Lower leg skin (tissue), 4 donors: ENCODE results near the gene PSKH1. TPM values are rescaled to one million over a fixed set of nuclear protein-coding genes. Genes with fewer than 3 reads are reported as not detected.

Experiments used
- DNase-seq, 2 donors: peaks; one replicate each; pipeline ENCODE4 v3.0.0-alpha.2; 2019; ENCODE audit warnings: low spot score in 2 of 2
- H3K4me3 ChIP-seq: fragments of 200-600 bp; sonication (generic); 2 replicates; pipeline ENCODE4 v1.5.1; 2017; ENCODE audit warnings: mild to moderate bottlenecking, low read depth; ENCODE audit not compliant: poor library complexity, severe bottlenecking
- POLR2A ChIP-seq, 2 donors: fragments of 450-650 bp; IDR thresholded peaks; one replicate each; pipeline ENCODE4 v1.6.1; 2016 to 2017; ENCODE audit warnings: antibody characterized with exemption in 2 of 2, mild to moderate bottlenecking in 1 of 2, moderate library complexity in 1 of 2
- WGBS, 2 donors: methylation state at CpG; one replicate each; pipeline ENCODE4 v1.1.5; 2018; 5-methylcytosine and 5-hydroxymethylcytosine counted together
- intact Hi-C: fragments of 100-400 bp; cut with DNase I; formaldehyde crosslinking; loops from one replicate; pipeline ENCODE4 v1.15.0; 2023; ENCODE audit warnings: low total_unique reads
- total RNA-seq, 4 donors: library from RNA; depleted of rRNA; stranded (reverse); fragments of >200 nt; gene quantifications; one replicate each; pipeline ENCODE4 v1.1.0, GENCODE V29; 2016
- TF ChIP-seq, protein P1 (sequence below), 3 donors: fragments of 450-650 bp; IDR thresholded peaks; one replicate each; pipeline ENCODE4 v1.5.1; 2016; ENCODE audit warnings: antibody characterized with exemption in 3 of 3, mild to moderate bottlenecking in 3 of 3, moderate library complexity in 2 of 3

The PSKH1 gene
- total RNA-seq, 4 donors from 2014 or later: 11.1 to 17.9 (median 14.4) TPM

DNA sequence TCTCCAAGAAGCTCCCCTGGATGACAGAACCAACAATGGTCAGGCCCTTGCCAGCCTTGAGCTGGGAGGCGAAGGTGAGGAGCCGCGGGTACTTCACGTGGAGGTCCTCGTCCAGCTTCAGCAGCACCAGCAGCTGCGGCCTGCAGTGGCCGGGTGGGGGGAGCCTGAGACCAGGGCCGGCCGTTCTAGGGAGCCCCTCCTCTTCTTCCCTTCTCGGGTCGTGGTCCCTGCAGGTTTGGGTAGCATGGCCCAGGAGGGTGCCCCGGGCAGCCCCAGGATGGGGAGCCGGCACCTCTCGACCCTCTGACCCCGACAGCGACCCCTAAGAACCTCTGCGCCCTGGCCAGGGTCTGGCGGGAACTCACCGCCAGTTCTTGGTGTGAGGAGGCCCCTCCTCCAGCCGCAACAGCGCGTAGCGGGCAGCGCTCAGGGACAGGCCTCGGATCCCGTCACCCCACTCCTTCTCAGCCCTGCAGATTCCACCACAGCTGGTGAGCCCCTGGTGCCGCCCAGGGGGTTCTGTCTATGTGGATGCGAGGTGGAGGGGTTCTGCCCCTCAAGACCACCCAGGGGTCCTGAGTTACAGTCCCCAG, 54.0 kb downstream of the PSKH1 start:
- TF ChIP-seq, protein P1, sequence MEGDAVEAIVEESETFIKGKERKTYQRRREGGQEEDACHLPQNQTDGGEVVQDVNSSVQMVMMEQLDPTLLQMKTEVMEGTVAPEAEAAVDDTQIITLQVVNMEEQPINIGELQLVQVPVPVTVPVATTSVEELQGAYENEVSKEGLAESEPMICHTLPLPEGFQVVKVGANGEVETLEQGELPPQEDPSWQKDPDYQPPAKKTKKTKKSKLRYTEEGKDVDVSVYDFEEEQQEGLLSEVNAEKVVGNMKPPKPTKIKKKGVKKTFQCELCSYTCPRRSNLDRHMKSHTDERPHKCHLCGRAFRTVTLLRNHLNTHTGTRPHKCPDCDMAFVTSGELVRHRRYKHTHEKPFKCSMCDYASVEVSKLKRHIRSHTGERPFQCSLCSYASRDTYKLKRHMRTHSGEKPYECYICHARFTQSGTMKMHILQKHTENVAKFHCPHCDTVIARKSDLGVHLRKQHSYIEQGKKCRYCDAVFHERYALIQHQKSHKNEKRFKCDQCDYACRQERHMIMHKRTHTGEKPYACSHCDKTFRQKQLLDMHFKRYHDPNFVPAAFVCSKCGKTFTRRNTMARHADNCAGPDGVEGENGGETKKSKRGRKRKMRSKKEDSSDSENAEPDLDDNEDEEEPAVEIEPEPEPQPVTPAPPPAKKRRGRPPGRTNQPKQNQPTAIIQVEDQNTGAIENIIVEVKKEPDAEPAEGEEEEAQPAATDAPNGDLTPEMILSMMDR (IDR thresholded peaks at IDR 0.05): no peak
- TF ChIP-seq POLR2A (IDR thresholded peaks at IDR 0.05): no peak
- no peak for DNase-seq
- intact Hi-C loops: no loop called here
- no peak overlapping the region for H3K4me3 ChIP-seq
- WGBS, 2 donors: 92 to 93% methylated on average over 23 to 28 of the region's 28 CpGs

DNA sequence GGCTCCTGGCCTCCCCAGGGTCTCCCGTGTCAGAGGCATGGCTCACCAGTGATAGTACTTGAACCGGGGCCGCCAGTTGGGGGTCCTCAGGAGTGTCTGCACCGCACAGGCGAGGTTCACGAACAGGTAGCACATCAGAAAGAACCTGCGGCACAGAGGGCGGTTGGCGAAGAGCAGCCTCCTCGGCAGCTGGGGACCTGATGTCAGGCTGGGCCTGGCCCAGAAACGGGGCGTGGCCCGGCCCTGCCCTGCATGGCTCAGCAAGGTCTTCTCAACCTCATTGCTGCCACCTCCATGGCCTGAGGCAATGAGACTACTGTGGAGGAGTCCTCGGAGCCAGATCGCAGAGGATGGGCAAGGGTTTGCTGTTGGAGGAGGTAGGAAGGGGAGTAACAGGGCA, 55.0 kb downstream of the PSKH1 start:
- DNase-seq: no peak
- TF ChIP-seq POLR2A (IDR thresholded peaks at IDR 0.05): no peak
- TF ChIP-seq, protein P1 (IDR thresholded peaks at IDR 0.05): no peak
- no peak overlapping the region for H3K4me3 ChIP-seq
- 70 to 77% methylated on average over 15 of the region's 15 CpGs for WGBS, 2 donors
- intact Hi-C loops: no loop called here

DNA sequence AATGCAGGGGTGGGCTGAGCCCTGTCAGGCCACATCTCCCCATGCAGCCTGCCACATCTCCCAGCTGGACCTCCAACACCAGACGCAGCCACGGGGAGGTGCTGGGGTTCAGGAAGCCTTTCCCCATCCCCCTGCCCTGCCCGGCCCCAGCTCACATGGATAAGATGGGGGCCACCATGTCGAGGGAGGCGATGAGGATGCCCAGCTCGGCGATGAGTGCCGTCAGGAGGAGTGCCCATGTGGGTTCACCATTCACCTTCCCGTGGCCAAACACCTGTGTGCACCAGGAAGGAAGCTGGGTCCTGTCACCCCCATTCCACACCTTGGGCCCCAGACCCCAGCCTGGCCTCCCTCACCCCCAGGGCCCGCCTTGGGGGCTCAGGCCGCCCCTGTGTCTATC, 56.6 kb downstream of the PSKH1 start:
- intact Hi-C loops: no loop called here
- no peak for DNase-seq
- 91 to 92% methylated on average over 11 of the region's 11 CpGs for WGBS, 2 donors
- TF ChIP-seq, protein P1 (IDR thresholded peaks at IDR 0.05): no peak
- no peak for TF ChIP-seq POLR2A (IDR thresholded peaks at IDR 0.05)
- no peak overlapping the region for H3K4me3 ChIP-seq

DNA sequence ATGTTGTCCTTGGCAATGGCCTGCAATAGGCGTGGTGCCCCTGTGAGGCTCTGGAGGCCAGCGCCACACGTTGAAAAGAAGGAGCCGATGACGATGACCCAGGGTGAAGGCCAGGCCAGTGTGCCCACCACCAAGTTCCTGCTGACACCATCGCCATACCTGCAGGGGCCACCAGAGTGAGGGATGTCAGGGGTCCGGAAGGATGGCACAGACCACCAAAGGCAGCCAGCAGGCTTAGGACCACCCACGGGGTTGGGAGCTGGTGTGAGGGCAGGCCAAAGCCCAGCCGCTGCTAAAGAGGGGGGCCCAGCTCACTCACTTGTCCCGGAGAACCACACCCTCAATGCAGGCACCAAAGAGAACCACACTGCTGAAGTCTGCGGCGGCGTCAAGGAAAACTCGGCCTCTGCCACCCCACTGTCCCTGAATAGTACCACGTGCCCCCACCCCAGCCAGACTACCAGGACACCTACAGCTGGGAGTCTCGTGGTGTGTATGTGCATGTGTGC, 57.3 kb downstream of the PSKH1 start:
- TF ChIP-seq POLR2A (IDR thresholded peaks at IDR 0.05): no peak
- TF ChIP-seq, protein P1 (IDR thresholded peaks at IDR 0.05): no peak
- DNase-seq: no peak
- intact Hi-C loops: no loop called here
- H3K4me3 ChIP-seq: no peak overlapping the region
- 87 to 89% methylated on average over 15 to 16 of the region's 16 CpGs for WGBS, 2 donors

DNA sequence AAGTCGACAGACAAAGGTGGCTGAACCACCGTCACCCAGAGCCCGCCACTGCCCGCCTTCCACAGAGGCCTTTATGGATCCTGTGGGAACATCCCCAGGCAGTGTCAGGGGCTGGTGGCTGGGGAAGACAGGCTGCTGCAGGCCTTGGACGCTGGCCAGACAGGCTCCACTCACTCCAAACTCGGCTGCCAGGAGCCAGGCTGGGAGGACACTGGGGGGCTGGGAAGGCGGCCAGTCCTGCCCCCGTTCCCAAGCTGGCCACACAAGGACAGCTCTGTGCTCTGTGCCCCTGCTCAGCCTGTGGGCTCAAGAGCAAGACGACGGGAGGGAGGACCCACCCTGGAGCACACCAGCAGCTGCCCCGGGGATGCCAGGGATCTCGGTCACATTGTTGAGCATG, 58.4 kb downstream of the PSKH1 start:
- DNase-seq: no peak
- 66 to 68% methylated on average over 10 to 12 of the region's 12 CpGs for WGBS, 2 donors
- intact Hi-C loops: no loop called here
- H3K4me3 ChIP-seq: no peak overlapping the region
- TF ChIP-seq, protein P1 (IDR thresholded peaks at IDR 0.05): no peak
- TF ChIP-seq POLR2A (IDR thresholded peaks at IDR 0.05): no peak
